ENCODE data around the gene NTHL1. TPM values are rescaled to one million over a fixed set of nuclear protein-coding genes. Genes with fewer than 3 reads are reported as not detected.

The NTHL1 gene
- total RNA-seq, 1 experiment from 2014 or later, result 32.8 TPM

GRCh38 chr16:2026461-2027023 lies 21.1 kb downstream of the NTHL1 start, which contains the start of gene NHERF2:
Gene NHERF2, plus strand, starts transcription at chr16:2026902. Its CDS starts 104 bp downstream, at chr16:2027006.
- no TSS peak for BruUV-seq (replicated peaks)
- DNase-seq, result no peak
- peaks cover 33% of the 10 kb centered on the region for H3K4me1 Mint-ChIP-seq (ENCODE audit: low read depth, unreplicated experiment)
- no peaks in the 10 kb centered on the region for H3K9me3 Mint-ChIP-seq (ENCODE audit: low read depth, unreplicated experiment)
- peaks cover 24% of the 10 kb centered on the region for H3K27me3 Mint-ChIP-seq (ENCODE audit: unreplicated experiment)
- intact Hi-C loops (cut with micrococcal nuclease; ENCODE audit: unreplicated experiment), result no loop called here
- no peak within 1 kb of the TSS for H3K27ac Mint-ChIP-seq (ENCODE audit: unreplicated experiment)
- TF ChIP-seq, protein P1, sequence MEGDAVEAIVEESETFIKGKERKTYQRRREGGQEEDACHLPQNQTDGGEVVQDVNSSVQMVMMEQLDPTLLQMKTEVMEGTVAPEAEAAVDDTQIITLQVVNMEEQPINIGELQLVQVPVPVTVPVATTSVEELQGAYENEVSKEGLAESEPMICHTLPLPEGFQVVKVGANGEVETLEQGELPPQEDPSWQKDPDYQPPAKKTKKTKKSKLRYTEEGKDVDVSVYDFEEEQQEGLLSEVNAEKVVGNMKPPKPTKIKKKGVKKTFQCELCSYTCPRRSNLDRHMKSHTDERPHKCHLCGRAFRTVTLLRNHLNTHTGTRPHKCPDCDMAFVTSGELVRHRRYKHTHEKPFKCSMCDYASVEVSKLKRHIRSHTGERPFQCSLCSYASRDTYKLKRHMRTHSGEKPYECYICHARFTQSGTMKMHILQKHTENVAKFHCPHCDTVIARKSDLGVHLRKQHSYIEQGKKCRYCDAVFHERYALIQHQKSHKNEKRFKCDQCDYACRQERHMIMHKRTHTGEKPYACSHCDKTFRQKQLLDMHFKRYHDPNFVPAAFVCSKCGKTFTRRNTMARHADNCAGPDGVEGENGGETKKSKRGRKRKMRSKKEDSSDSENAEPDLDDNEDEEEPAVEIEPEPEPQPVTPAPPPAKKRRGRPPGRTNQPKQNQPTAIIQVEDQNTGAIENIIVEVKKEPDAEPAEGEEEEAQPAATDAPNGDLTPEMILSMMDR (IDR thresholded peaks at IDR 0.05; ENCODE audit: unreplicated experiment), result no peak
- H3K36me3 Mint-ChIP-seq (ENCODE audit: insufficient read depth, unreplicated experiment), result peaks cover 42% of the 10 kb centered on the region
- CTCF ChIA-PET, result interaction anchor here (1.5 to 2.0 kb wide), 2 partner anchors 14 to 20 kb away, joined by 4 to 7 read pairs; no protein-coding TSS in a partner anchor
- H3K4me3 Mint-ChIP-seq (ENCODE audit: low read depth, unreplicated experiment), result peak within 1 kb of the TSS; percentile 74

DNA sequence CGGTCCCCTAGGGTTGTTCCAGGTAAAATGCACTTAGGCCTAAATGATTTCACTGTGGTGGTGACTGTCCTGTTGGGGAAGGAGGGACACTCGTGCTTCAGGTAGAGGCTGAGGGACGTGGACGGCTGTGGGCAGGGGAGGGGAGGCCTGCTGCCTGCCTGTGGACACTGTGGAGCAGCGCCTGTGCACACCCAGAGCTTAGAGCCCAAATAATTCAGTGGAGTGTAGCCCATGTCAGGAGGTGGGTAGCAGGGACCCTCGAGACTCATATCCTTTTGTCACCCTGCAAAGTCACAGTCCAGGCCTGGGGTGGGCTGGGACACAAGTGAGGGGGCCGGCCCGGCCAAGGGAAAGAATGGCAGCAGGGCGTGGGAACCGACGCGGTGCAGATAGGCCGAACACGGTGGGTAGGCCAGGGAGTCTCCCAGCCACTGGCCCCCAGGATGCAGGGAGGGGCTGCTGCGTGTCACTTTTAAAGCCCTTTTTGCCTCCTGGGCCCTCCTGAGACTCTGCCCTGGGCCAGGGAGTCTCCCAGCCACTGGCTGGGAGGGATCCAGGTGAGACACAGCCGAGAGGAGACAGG lies 21.7 kb downstream of the NTHL1 start:
- no peak for DNase-seq
- Mint-ChIP-seq H3K27ac (ENCODE audit: unreplicated experiment) (no peak overlapping the region), H3K4me1 (ENCODE audit: low read depth, unreplicated experiment) (peaks cover 33% of the 10 kb centered on the region), H3K36me3 (ENCODE audit: insufficient read depth, unreplicated experiment) (peaks cover 46% of the 10 kb centered on the region), H3K27me3 (ENCODE audit: unreplicated experiment) (peaks cover 30% of the 10 kb centered on the region), H3K9me3 (ENCODE audit: low read depth, unreplicated experiment) (no peaks in the 10 kb centered on the region), H3K4me3 (ENCODE audit: low read depth, unreplicated experiment) (peak overlapping the region; percentile 74)
- intact Hi-C loops (cut with micrococcal nuclease; ENCODE audit: unreplicated experiment), result no loop called here
- CTCF ChIA-PET, result interaction anchor here (1.4 kb wide), 1 partner anchor 22 kb away, joined by 5 read pairs; the partner anchor contains the start of genes NTHL1 and TSC2
- TF ChIP-seq, protein P1 (IDR thresholded peaks at IDR 0.05; ENCODE audit: unreplicated experiment), result no peak
- no TSS peak for BruUV-seq (replicated peaks)

DNA sequence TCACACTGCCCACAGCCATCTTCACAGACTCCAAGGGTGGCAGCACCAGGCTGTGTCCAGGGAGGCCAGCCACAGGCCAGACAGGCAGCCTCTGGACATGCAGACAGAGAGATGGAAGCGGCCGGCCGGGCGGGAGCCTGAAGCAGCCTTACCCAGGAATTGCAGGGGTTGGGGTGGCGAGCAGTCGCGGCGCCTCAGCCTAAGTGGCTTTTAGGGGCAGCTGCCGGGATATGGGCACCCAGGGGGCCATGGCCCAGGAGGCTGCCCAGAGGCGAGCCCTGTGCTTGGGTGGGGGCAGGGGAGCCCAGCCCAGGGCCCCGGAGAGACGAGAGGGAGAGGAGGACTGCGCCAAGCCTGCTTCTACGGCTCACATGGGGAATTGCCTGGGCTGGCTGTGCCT lies 22.4 kb downstream of the NTHL1 start:
- no TSS peak for BruUV-seq (replicated peaks)
- peaks cover 46% of the 10 kb centered on the region for H3K36me3 Mint-ChIP-seq (ENCODE audit: insufficient read depth, unreplicated experiment)
- H3K9me3 Mint-ChIP-seq (ENCODE audit: low read depth, unreplicated experiment), result no peaks in the 10 kb centered on the region
- DNase-seq, result no peak
- intact Hi-C loops (cut with micrococcal nuclease; ENCODE audit: unreplicated experiment), result no loop called here
- H3K4me3 Mint-ChIP-seq (ENCODE audit: low read depth, unreplicated experiment), result peak overlapping the region; percentile 74
- peaks cover 41% of the 10 kb centered on the region for H3K4me1 Mint-ChIP-seq (ENCODE audit: low read depth, unreplicated experiment)
- CTCF ChIA-PET, result interaction anchor here (1.4 to 1.6 kb wide), 2 partner anchors 22 to 31 kb away, joined by 4 to 5 read pairs; partner anchors contain the start of genes NTHL1 and TSC2
- H3K27ac Mint-ChIP-seq (ENCODE audit: unreplicated experiment), result no peak overlapping the region
- peaks cover 37% of the 10 kb centered on the region for H3K27me3 Mint-ChIP-seq (ENCODE audit: unreplicated experiment)
- TF ChIP-seq, protein P1 (IDR thresholded peaks at IDR 0.05; ENCODE audit: unreplicated experiment), result no peak

- H3K36me3 Mint-ChIP-seq (ENCODE audit: insufficient read depth, unreplicated experiment), result peaks cover 46% of the 10 kb centered on the region
- intact Hi-C loops (cut with micrococcal nuclease; ENCODE audit: unreplicated experiment), result no loop called here
- CTCF ChIA-PET, result interaction anchor here (0.7 to 1.6 kb wide), 3 partner anchors 32 to 117 kb away, joined by 3 to 4 read pairs (median 4); no protein-coding TSS in a partner anchor
- peaks cover 49% of the 10 kb centered on the region for H3K27me3 Mint-ChIP-seq (ENCODE audit: unreplicated experiment)
- H3K27ac Mint-ChIP-seq (ENCODE audit: unreplicated experiment), result no peak overlapping the region
- TF ChIP-seq, protein P1 (IDR thresholded peaks at IDR 0.05; ENCODE audit: unreplicated experiment), result no peak
- DNase-seq, result no peak
- H3K9me3 Mint-ChIP-seq (ENCODE audit: low read depth, unreplicated experiment), result no peaks in the 10 kb centered on the region
- H3K4me1 Mint-ChIP-seq (ENCODE audit: low read depth, unreplicated experiment), result peaks cover 41% of the 10 kb centered on the region
- no TSS peak for BruUV-seq (replicated peaks)
- H3K4me3 Mint-ChIP-seq (ENCODE audit: low read depth, unreplicated experiment), result no peak overlapping the region
These were observed 23.6 kb downstream of the NTHL1 start for GRCh38 chr16:2024032-2024420.
